ENCODE results near the gene PPP1R14B. TPM values are rescaled to one million over a fixed set of nuclear protein-coding genes. Genes with fewer than 3 reads are reported as not detected.

PPP1R14B gene
- total RNA-seq, 2 experiments from 2014 or later: 178 to 197 TPM

- ChIA-PET CTCF (interaction anchor here (0.8 to 6.9 kb wide), 16 partner anchors 9 to 207 kb away, joined by 3 to 165 read pairs (median 18); partner anchors contain the start of genes BAD, CATSPERZ, DNAJC4 and ESRRA), POLR2A (interaction anchor here (0.6 to 9.2 kb wide), 20 partner anchors 12 to 655 kb away, joined by 3 to 162 read pairs (median 11); partner anchors contain the start of genes BAD, DNAJC4, ESRRA and FKBP2)
- peak; percentile 92 for DNase-seq
- Mint-ChIP-seq H3K27ac (peak overlapping the region; percentile 94), H3K36me3 (ENCODE audit: low read depth) (peaks cover 80% of the 10 kb centered on the region), H3K9me3 (ENCODE audit: insufficient read depth) (no peaks in the 10 kb centered on the region), H3K27me3 (ENCODE audit: low read depth) (no peaks in the 10 kb centered on the region), H3K4me1 (ENCODE audit: low read depth) (peaks cover 59% of the 10 kb centered on the region), H3K4me3 (peak overlapping the region; percentile 93)
- peak; percentile 72 for ATAC-seq
Measured at GRCh38 chr11:64207256-64208085, 39.3 kb downstream of the PPP1R14B start.

GRCh38 chr11:64206457-64207255 lies 40.1 kb downstream of the PPP1R14B start, which contains the start of gene FERMT3:
Gene FERMT3 (plus strand): TSS chr11:64206721. CDS start chr11:64207365, 644 bp downstream.
- Mint-ChIP-seq H3K4me3 (peak within 1 kb of the TSS; percentile 93), H3K9me3 (ENCODE audit: insufficient read depth) (no peaks in the 10 kb centered on the region), H3K27ac (peak within 1 kb of the TSS; percentile 94), H3K36me3 (ENCODE audit: low read depth) (peaks cover 79% of the 10 kb centered on the region), H3K4me1 (ENCODE audit: low read depth) (peaks cover 54% of the 10 kb centered on the region), H3K27me3 (ENCODE audit: low read depth) (no peaks in the 10 kb centered on the region)
- POLR2A ChIA-PET: interaction anchor here (0.6 to 9.2 kb wide), 27 partner anchors 9 to 654 kb away, joined by 3 to 162 read pairs (median 6); partner anchors contain the start of genes BAD, DNAJC4, ESRRA and FKBP2
- peak; percentile 66 for ATAC-seq
- CTCF ChIA-PET: interaction anchor here (0.8 to 6.9 kb wide), 18 partner anchors 10 to 206 kb away, joined by 3 to 165 read pairs (median 12); partner anchors contain the start of genes BAD, CATSPERZ, DNAJC4 and ESRRA
- DNase-seq: peak; percentile 89

- Mint-ChIP-seq H3K36me3 (ENCODE audit: low read depth) (peaks cover 85% of the 10 kb centered on the region), H3K4me3 (peak overlapping the region; percentile 43), H3K9me3 (ENCODE audit: insufficient read depth) (no peaks in the 10 kb centered on the region), H3K27me3 (ENCODE audit: low read depth) (no peaks in the 10 kb centered on the region), H3K4me1 (ENCODE audit: low read depth) (peaks cover 50% of the 10 kb centered on the region), H3K27ac (peak overlapping the region; percentile 80)
- ATAC-seq: peak; percentile 43
- ChIA-PET POLR2A (interaction anchor here (0.6 to 9.2 kb wide), 7 partner anchors 14 to 100 kb away, joined by 3 to 162 read pairs (median 41); partner anchors contain the start of genes ESRRA, NUDT22, STIP1 and TRPT1), CTCF (interaction anchor here (0.7 to 6.9 kb wide), 24 partner anchors 9 to 156 kb away, joined by 3 to 165 read pairs (median 10); partner anchors contain the start of genes BAD, CATSPERZ, DNAJC4 and ESRRA)
- DNase-seq: peak; percentile 82
Measured at GRCh38 chr11:64204464-64204989, 42.2 kb downstream of the PPP1R14B start.

- Mint-ChIP-seq H3K27me3 (ENCODE audit: low read depth) (no peaks in the 10 kb centered on the region), H3K4me1 (ENCODE audit: low read depth) (peaks cover 45% of the 10 kb centered on the region), H3K4me3 (no peak overlapping the region), H3K36me3 (ENCODE audit: low read depth) (peaks cover 86% of the 10 kb centered on the region), H3K9me3 (ENCODE audit: insufficient read depth) (no peaks in the 10 kb centered on the region), H3K27ac (peak overlapping the region; percentile 80)
- DNase-seq (no peak), ATAC-seq (no peak)
- ChIA-PET CTCF (interaction anchor here (0.7 to 6.9 kb wide), 23 partner anchors 8 to 157 kb away, joined by 3 to 165 read pairs (median 10); partner anchors contain the start of genes BAD, CATSPERZ, DNAJC4 and ESRRA), POLR2A (interaction anchor here (0.6 to 9.2 kb wide), 6 partner anchors 15 to 100 kb away, joined by 3 to 162 read pairs (median 48); partner anchors contain the start of genes ESRRA, NUDT22, STIP1 and TRPT1)
Measured at GRCh38 chr11:64204080-64204440, 42.7 kb downstream of the PPP1R14B start.

GRCh38 chr11:64203421-64204079 lies 43.2 kb downstream of the PPP1R14B start:
- H3K9me3 Mint-ChIP-seq (ENCODE audit: insufficient read depth): no peaks in the 10 kb centered on the region
- H3K27me3 Mint-ChIP-seq (ENCODE audit: low read depth): no peaks in the 10 kb centered on the region
- no peak overlapping the region for H3K4me3 Mint-ChIP-seq
- ATAC-seq: no peak
- peaks cover 85% of the 10 kb centered on the region for H3K36me3 Mint-ChIP-seq (ENCODE audit: low read depth)
- ChIA-PET CTCF (interaction anchor here (1.1 to 6.9 kb wide), 13 partner anchors 8 to 139 kb away, joined by 4 to 165 read pairs (median 23); partner anchors contain the start of genes BAD, CATSPERZ, ESRRA and FKBP2), POLR2A (interaction anchor here (1.3 to 9.2 kb wide), 5 partner anchors 15 to 101 kb away, joined by 3 to 162 read pairs (median 54); partner anchors contain the start of genes ESRRA, NUDT22, STIP1 and TRPT1)
- peaks cover 42% of the 10 kb centered on the region for H3K4me1 Mint-ChIP-seq (ENCODE audit: low read depth)
- no peak for DNase-seq
- H3K27ac Mint-ChIP-seq: peak overlapping the region; percentile 72

- CTCF ChIA-PET: interaction anchor here (4.1 to 6.9 kb wide), 7 partner anchors 13 to 100 kb away, joined by 23 to 165 read pairs (median 57); partner anchors contain the start of genes BAD, CATSPERZ, ESRRA and FKBP2
- ATAC-seq (no peak), DNase-seq (no peak)
- H3K4me1 Mint-ChIP-seq (ENCODE audit: low read depth): peaks cover 42% of the 10 kb centered on the region
- no peaks in the 10 kb centered on the region for H3K27me3 Mint-ChIP-seq (ENCODE audit: low read depth)
- POLR2A ChIA-PET: interaction anchor here (1.3 to 9.2 kb wide), 4 partner anchors 14 to 101 kb away, joined by 3 to 162 read pairs (median 48); partner anchors contain the start of genes ESRRA and STIP1
- H3K4me3 Mint-ChIP-seq: no peak overlapping the region
- H3K27ac Mint-ChIP-seq: peak overlapping the region; percentile 66
- H3K36me3 Mint-ChIP-seq (ENCODE audit: low read depth): peaks cover 86% of the 10 kb centered on the region
- H3K9me3 Mint-ChIP-seq (ENCODE audit: insufficient read depth): no peaks in the 10 kb centered on the region
Measured at GRCh38 chr11:64202992-64203391, 43.8 kb downstream of the PPP1R14B start.

- POLR2A ChIA-PET: no interaction called here
- CTCF ChIA-PET: interaction anchor here (0.9 kb wide), 1 partner anchor 25 kb away, joined by 4 read pairs; no protein-coding TSS in a partner anchor
- ATAC-seq: no peak
Measured at GRCh38 chr11:64201543-64201942, 45.2 kb downstream of the PPP1R14B start.

GRCh38 chr11:64198511-64198910 lies 48.2 kb downstream of the PPP1R14B start:
- H3K27me3 Mint-ChIP-seq (ENCODE audit: low read depth): no peaks in the 10 kb centered on the region
- H3K36me3 Mint-ChIP-seq (ENCODE audit: low read depth): peaks cover 89% of the 10 kb centered on the region
- no peak for DNase-seq
- no peak for ATAC-seq
- H3K4me3 Mint-ChIP-seq: no peak overlapping the region
- CTCF ChIA-PET: no interaction called here
- H3K4me1 Mint-ChIP-seq (ENCODE audit: low read depth): peaks cover 29% of the 10 kb centered on the region
- POLR2A ChIA-PET: interaction anchor here (0.9 kb wide), 1 partner anchor 10 kb away, joined by 3 read pairs; no protein-coding TSS in a partner anchor
- no peaks in the 10 kb centered on the region for H3K9me3 Mint-ChIP-seq (ENCODE audit: insufficient read depth)
- H3K27ac Mint-ChIP-seq: no peak overlapping the region

More at GRCh38 chr11:64201543-64201942, 45.2 kb downstream of the PPP1R14B start:
- Mint-ChIP-seq H3K27ac (no peak overlapping the region), H3K4me3 (no peak overlapping the region), H3K27me3 (ENCODE audit: low read depth) (no peaks in the 10 kb centered on the region), H3K4me1 (ENCODE audit: low read depth) (peaks cover 53% of the 10 kb centered on the region), H3K36me3 (ENCODE audit: low read depth) (peaks cover 85% of the 10 kb centered on the region), H3K9me3 (ENCODE audit: insufficient read depth) (no peaks in the 10 kb centered on the region)
- DNase-seq: no peak

- Mint-ChIP-seq H3K4me1 (ENCODE audit: low read depth) (peaks cover 29% of the 10 kb centered on the region), H3K9me3 (ENCODE audit: insufficient read depth) (no peaks in the 10 kb centered on the region), H3K27ac (no peak overlapping the region), H3K36me3 (ENCODE audit: low read depth) (peaks cover 86% of the 10 kb centered on the region), H3K27me3 (ENCODE audit: low read depth) (no peaks in the 10 kb centered on the region), H3K4me3 (no peak overlapping the region)
- POLR2A ChIA-PET: interaction anchor here (3.6 kb wide), 1 partner anchor 10 kb away, joined by 21 read pairs; the partner anchor contains the start of gene STIP1
- ATAC-seq (no peak), DNase-seq (no peak)
- CTCF ChIA-PET: interaction anchor here (1.9 to 2.7 kb wide), 4 partner anchors 8 to 108 kb away, joined by 4 to 11 read pairs (median 8); partner anchors contain the start of gene FERMT3
Measured at GRCh38 chr11:64196626-64197025, 50.1 kb downstream of the PPP1R14B start.
